GM13977 (cell line): ENCODE data around the gene ZNF221.

Experiments
- DNase-seq: peaks from one replicate; pipeline ENCODE4 v3.0.0; 2012; ENCODE audit warnings: low spot score
- in situ Hi-C: fragments of 300-500 bp; cut with MboI; formaldehyde crosslinking; loops from one replicate; pipeline ENCODE4 v1.12.0; 2022; ENCODE audit warnings: low sequenced_read_pairs, low pct_unique_long_range_greater_than_20kb, mixed read lengths, inconsistent platforms; ENCODE audit not compliant: unreplicated experiment
- TF ChIP-seq, protein P1 (sequence below): IDR thresholded peaks from 2 replicates; pipeline ENCODE4 v1.5.1; 2012; ENCODE audit warnings: mild to moderate bottlenecking, control low read depth; ENCODE audit not compliant: insufficient read depth; ENCODE audit errors: extremely low read depth, missing control alignments

Gene ZNF221

DNA sequence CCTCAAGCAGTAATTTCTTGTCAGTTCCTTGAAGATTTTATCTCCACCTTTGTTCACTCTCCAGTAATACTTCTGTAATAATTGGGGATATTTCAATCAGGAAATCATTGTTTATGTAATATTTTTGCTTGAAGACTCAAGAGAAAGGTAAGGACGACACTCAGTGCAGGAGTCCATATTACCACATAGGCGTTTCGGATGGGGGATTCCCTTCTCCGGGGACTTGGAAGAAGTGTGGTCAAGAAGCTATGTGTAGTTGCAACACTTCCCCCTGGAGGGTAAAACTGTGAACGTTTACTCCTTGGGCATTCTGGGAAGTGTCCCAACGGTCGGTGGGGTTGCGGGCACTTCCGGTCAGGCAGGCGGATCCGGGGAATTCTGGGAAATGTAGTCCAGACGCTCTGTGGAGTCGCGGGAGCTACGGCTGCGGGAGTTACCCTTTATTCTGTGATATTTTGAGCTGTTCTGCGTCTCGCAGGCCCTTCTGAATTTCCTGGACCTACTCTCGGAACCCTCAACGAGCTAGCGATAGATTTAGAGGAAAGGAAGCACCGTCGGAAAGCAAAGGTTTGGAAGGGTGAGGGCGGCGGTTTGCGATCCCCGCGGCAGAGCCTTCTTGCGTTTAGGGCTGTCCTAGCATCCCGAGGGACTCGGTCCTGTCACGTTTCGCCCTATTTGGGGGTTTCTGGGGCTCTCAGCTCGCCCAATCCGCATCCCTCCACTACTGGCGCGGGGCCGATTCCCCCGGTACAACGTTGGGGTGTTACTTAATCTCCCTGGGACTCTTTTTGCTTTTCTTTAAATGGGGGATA, at the start of gene ZNF221:
ZNF221 (plus strand) TSS at position 395 of the 812 bp plus-strand sequence. CDS start 11,499 bp downstream, outside the sequence.
- TF ChIP-seq, protein P1, sequence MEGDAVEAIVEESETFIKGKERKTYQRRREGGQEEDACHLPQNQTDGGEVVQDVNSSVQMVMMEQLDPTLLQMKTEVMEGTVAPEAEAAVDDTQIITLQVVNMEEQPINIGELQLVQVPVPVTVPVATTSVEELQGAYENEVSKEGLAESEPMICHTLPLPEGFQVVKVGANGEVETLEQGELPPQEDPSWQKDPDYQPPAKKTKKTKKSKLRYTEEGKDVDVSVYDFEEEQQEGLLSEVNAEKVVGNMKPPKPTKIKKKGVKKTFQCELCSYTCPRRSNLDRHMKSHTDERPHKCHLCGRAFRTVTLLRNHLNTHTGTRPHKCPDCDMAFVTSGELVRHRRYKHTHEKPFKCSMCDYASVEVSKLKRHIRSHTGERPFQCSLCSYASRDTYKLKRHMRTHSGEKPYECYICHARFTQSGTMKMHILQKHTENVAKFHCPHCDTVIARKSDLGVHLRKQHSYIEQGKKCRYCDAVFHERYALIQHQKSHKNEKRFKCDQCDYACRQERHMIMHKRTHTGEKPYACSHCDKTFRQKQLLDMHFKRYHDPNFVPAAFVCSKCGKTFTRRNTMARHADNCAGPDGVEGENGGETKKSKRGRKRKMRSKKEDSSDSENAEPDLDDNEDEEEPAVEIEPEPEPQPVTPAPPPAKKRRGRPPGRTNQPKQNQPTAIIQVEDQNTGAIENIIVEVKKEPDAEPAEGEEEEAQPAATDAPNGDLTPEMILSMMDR, result peak; percentile 57
- peak; percentile 81 for DNase-seq
- in situ Hi-C loops, result no loop called here

- TF ChIP-seq, protein P1, result no peak
- DNase-seq, result peak; percentile 72
- in situ Hi-C loops, result no loop called here
Measured at GRCh38 chr19:43901395-43902390, 49.3 kb upstream of the ZNF221 start.

- TF ChIP-seq, protein P1, result no peak
- in situ Hi-C loops, result no loop called here
- DNase-seq, result no peak
Measured at GRCh38 chr19:43902399-43902798, 48.6 kb upstream of the ZNF221 start.

GRCh38 chr19:43905897-43906296, 45.1 kb upstream of the ZNF221 start:
- in situ Hi-C loops, result no loop called here
- TF ChIP-seq, protein P1, result no peak
- DNase-seq, result no peak

- DNase-seq, result no peak
- in situ Hi-C loops, result no loop called here
- TF ChIP-seq, protein P1, result no peak
Measured at GRCh38 chr19:43906774-43907173, 44.3 kb upstream of the ZNF221 start.

- TF ChIP-seq, protein P1, result no peak
- DNase-seq, result no peak
Measured at GRCh38 chr19:43908659-43909058, 42.4 kb upstream of the ZNF221 start.

More at GRCh38 chr19:43908659-43909058, 42.4 kb upstream of the ZNF221 start:
- in situ Hi-C loops, result no loop called here
